ENCODE results near the gene RRP12. TPM values are rescaled to one million over a fixed set of nuclear protein-coding genes. Genes with fewer than 3 reads are reported as not detected.
A peak's percentile ranks its signal among the peaks of the same experiment; 100 is the strongest.
"Not testable (repeated sequence)": the region's sequence is repeated elsewhere in the genome, so short reads cannot be mapped to it uniquely, and the experiment has no call there.

The RRP12 gene
- total RNA-seq, 2 donors from 2014 or later, result 11.5 to 30.4 TPM

DNA sequence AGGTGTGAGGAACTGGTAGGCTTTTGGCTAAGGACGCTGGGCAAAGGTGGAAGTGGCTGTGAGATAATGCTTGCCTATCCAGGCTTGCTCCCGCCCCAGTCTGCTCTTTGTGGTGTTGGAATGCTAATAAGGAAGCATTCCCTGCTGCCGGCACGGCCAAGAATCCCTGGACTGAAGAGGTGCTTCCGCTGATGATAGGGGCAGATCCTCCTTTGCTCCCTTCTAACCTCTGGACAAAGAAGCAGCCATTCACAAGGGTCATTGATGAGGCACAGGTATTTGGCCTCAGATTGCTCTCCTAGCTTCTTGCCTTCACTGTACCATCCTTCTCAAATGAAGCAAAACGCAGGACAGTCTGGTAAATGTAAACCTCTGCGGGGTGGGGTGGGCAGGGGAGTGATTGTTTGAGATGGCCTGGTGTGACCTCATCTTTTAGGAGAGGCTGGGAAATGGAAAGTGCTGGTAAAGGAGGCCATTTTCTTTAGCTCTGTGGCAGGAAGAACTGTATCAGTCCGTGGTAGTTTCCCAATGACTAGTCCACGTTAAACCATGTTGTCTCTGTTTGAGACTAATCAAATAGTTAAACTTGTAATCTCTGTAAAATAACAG is 26.5 kb upstream of the RRP12 start:
- no peaks in the 10 kb centered on the region for H3K27me3 ChIP-seq
- TF ChIP-seq, protein P1, sequence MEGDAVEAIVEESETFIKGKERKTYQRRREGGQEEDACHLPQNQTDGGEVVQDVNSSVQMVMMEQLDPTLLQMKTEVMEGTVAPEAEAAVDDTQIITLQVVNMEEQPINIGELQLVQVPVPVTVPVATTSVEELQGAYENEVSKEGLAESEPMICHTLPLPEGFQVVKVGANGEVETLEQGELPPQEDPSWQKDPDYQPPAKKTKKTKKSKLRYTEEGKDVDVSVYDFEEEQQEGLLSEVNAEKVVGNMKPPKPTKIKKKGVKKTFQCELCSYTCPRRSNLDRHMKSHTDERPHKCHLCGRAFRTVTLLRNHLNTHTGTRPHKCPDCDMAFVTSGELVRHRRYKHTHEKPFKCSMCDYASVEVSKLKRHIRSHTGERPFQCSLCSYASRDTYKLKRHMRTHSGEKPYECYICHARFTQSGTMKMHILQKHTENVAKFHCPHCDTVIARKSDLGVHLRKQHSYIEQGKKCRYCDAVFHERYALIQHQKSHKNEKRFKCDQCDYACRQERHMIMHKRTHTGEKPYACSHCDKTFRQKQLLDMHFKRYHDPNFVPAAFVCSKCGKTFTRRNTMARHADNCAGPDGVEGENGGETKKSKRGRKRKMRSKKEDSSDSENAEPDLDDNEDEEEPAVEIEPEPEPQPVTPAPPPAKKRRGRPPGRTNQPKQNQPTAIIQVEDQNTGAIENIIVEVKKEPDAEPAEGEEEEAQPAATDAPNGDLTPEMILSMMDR (IDR thresholded peaks at IDR 0.05), result no peak
- H3K36me3 ChIP-seq, result peaks cover 16% of the 10 kb centered on the region
- H3K9me3 ChIP-seq, result no peaks in the 10 kb centered on the region
- DNase-seq, result peak; percentile 86
- intact Hi-C loops (cut with DNase I), result no loop called here
- H3K9ac ChIP-seq (ENCODE audit: low read depth in 2 of 2, low read length in 2 of 2), result peak overlapping the region; percentile 28 to 85
- peak overlapping the region; percentile 94 for H3K27ac ChIP-seq
- peak overlapping the region; percentile 96 for H3K4me3 ChIP-seq
- H3K4me1 ChIP-seq, result peaks cover 13% of the 10 kb centered on the region

DNA sequence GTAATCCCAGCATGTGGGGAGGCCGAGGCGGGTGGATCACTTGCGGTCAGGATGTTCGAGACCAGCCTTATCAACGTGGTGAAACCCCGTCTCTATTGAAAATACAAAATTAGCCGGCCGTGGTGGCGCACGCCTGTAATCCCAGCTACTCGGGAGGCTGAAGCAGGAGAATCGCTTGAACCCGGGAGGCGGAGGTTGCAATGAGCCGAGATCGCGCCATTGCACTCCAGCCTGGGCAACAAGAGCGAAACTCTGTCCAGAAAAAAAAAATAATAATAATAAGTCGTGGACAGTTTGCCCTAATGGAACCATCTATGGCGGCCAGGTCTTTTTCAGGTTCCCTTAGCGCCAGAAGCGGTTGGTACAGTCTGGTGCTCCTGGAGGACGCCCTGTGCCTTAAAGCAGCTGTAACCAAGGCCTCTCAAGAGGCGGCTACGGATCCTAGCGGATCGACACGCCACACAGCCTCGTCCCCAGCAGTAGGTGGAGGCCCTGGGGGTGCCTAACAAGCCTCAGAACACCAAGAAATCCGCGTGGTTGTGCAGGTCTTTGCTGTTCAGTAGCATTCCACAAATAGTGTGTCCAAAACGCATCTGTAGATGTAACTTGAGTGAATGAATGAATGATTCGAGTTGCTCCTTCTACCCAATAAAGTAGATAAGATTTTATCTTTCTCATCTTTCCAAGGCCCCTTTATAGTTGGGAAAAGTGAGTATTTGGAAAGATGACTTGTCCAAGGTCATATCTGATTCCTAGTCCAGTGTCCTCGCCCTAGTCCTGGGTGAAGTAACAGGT is 25.8 kb upstream of the RRP12 start:
- peak overlapping the region; percentile 94 for H3K27ac ChIP-seq
- DNase-seq, result peak; percentile 39
- TF ChIP-seq, protein P1 (IDR thresholded peaks at IDR 0.05), result no peak
- H3K4me3 ChIP-seq, result peak overlapping the region; percentile 96
- H3K9ac ChIP-seq (ENCODE audit: low read depth in 2 of 2, low read length in 2 of 2), result peak overlapping the region; percentile 85 to 99
- H3K9me3 ChIP-seq, result no peaks in the 10 kb centered on the region
- peaks cover 15% of the 10 kb centered on the region for H3K36me3 ChIP-seq
- no peaks in the 10 kb centered on the region for H3K27me3 ChIP-seq
- H3K4me1 ChIP-seq, result peaks cover 13% of the 10 kb centered on the region
- intact Hi-C loops (cut with DNase I), result no loop called here

DNA sequence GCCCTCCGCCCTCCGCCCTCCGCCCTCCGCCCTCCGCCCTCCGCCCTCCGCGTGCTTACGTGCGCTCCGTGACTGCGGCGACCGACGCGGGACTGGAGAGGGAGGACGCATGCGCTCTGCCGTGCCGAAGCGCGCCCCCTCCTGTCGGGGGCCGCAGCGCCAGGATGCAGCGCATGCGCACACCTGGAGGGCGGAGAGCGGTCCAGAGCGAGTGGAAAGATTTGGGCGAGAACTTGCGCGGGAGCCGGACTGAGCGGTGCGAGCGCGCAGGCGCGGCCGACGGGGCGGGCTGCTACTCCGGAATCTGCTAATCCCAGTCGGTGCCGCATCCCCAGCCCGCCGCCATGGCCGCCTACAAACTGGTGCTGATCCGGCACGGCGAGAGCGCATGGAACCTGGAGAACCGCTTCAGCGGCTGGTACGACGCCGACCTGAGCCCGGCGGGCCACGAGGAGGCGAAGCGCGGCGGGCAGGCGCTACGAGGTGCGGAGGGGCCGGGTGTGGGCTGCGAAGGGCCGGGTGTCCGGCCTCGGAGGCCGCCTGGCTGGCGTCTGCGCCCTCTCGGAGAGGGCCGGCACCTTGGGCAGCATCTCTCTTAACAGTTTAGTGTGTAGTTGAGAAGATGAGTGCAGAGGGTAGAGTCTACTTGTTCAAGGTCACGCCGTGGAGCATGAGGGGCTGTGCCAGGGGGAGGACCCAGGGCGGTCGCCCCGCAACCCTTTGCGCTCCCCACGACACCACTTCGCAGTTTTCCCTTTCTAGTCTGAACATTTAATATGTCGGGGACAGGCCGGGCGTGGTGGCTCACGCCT is 25.0 kb upstream of the RRP12 start, which contains the start of gene PGAM1:
Gene PGAM1 (plus strand): TSS at position 228 of the 812 bp plus-strand sequence. CDS start 117 bp downstream, at position 345.
- Histone ChIP-seq H3K27ac (peak within 1 kb of the TSS; percentile 94), H3K36me3 (peaks cover 7% of the 10 kb centered on the region), H3K9me3 (no peaks in the 10 kb centered on the region), H3K4me3 (peak within 1 kb of the TSS; percentile 96), H3K27me3 (no peaks in the 10 kb centered on the region), H3K4me1 (peaks cover 13% of the 10 kb centered on the region), H3K9ac (ENCODE audit: low read depth in 2 of 2, low read length in 2 of 2) (peak within 1 kb of the TSS; percentile 85 to 99)
- peak; percentile 95 for DNase-seq
- intact Hi-C loops (cut with DNase I), result no loop called here
- TF ChIP-seq, protein P1 (IDR thresholded peaks at IDR 0.05), result peak; percentile 45

DNA sequence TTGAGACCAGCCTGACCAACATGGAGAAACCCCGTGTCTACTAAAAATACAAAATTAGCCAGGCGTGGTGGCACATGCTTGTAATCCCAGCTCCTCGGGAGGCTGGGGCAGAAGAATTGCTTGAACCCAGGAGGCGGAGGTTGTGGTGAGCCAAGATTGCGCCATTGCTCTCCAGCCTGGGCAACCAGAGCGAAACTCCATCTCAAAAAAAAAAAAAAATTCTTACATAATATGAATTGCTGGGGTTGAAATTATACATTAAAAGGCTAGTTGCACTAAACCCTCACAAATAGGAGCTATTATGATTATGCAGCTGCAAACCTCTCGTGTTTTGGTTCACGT is 22.6 kb upstream of the RRP12 start:
- DNase-seq; H3K36me3 ChIP-seq; H3K27me3 ChIP-seq; H3K9ac ChIP-seq (ENCODE audit: low read depth in 2 of 2, low read length in 2 of 2); H3K4me3 ChIP-seq; H3K27ac ChIP-seq; intact Hi-C loops (cut with DNase I); H3K9me3 ChIP-seq: not testable (repeated sequence)
- H3K4me1 ChIP-seq, result peaks cover 13% of the 10 kb centered on the region

DNA sequence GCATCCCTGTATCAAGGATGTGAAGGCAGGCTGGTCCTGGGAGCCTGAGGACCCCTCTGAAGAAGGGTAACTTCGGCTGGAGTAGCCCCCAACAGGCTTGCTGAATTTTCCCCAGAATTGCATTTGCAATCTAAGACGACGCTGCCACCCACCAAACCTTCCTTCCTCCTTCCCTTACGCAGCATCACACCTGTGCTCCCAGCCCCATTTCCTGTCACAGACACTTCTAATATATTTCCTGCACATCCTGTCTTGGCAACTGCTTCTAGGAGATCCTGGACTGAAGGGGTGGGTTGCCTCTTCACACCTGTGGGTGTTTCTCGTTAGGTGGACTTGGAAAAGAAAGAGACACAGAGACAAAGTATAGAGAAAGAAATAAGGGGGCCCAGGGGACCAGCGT is 15.4 kb upstream of the RRP12 start:
- Histone ChIP-seq H3K27ac (no peak overlapping the region), H3K9ac (ENCODE audit: low read depth in 2 of 2, low read length in 2 of 2) (no peak overlapping the region), H3K4me1 (peaks cover 5% of the 10 kb centered on the region), H3K36me3 (no peaks in the 10 kb centered on the region), H3K9me3 (no peaks in the 10 kb centered on the region), H3K4me3 (no peak overlapping the region), H3K27me3 (no peaks in the 10 kb centered on the region)
- TF ChIP-seq, protein P1 (IDR thresholded peaks at IDR 0.05), result no peak
- no peak for DNase-seq
- intact Hi-C loops (cut with DNase I), result no loop called here

All from colonic mucosa (tissue), 4 donors.